Measurements from ENCODE around the gene PHRF1.

DNA sequence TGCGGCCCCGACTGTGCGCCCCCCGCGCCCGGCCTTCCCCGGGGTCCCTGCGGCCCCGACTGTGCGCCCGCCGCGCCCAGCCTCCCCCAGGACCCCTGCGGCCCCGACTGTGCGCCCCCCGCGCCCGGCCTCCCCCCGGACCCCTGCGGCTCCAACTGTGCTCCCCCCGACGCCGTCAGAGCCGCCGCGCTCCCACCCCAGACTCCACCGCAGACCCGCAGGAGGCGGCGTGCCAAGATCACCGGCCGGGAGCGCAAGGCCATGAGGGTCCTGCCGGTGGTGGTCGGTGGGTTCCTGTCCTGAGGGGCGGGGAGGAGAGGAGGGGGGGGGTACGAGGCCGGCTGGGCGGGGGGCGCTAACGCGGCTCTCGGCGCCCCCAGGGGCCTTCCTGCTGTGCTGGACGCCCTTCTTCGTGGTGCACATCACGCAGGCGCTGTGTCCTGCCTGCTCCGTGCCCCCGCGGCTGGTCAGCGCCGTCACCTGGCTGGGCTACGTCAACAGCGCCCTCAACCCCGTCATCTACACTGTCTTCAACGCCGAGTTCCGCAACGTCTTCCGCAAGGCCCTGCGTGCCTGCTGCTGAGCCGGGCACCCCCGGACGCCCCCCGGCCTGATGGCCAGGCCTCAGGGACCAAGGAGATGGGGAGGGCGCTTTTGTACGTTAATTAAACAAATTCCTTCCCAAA is 63.9 kb downstream of the PHRF1 start:
- TF ChIP-seq POLR2AphosphoS5 (IDR thresholded peaks at IDR 0.05) (no peak), POLR2A (IDR thresholded peaks at IDR 0.05) (no peak)
- TF ChIP-seq, protein P1, sequence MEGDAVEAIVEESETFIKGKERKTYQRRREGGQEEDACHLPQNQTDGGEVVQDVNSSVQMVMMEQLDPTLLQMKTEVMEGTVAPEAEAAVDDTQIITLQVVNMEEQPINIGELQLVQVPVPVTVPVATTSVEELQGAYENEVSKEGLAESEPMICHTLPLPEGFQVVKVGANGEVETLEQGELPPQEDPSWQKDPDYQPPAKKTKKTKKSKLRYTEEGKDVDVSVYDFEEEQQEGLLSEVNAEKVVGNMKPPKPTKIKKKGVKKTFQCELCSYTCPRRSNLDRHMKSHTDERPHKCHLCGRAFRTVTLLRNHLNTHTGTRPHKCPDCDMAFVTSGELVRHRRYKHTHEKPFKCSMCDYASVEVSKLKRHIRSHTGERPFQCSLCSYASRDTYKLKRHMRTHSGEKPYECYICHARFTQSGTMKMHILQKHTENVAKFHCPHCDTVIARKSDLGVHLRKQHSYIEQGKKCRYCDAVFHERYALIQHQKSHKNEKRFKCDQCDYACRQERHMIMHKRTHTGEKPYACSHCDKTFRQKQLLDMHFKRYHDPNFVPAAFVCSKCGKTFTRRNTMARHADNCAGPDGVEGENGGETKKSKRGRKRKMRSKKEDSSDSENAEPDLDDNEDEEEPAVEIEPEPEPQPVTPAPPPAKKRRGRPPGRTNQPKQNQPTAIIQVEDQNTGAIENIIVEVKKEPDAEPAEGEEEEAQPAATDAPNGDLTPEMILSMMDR (IDR thresholded peaks at IDR 0.05): no peak

All from prostate gland (tissue), 2 donors.